IMR-90 (cell line): ENCODE data around the gene ZC2HC1B. TPM values are rescaled to one million over a fixed set of nuclear protein-coding genes. Genes with fewer than 3 reads are reported as not detected.
"Not testable (repeated sequence)": the region's sequence is repeated elsewhere in the genome, so short reads cannot be mapped to it uniquely, and the experiment has no call there.

Experiments used
- ATAC-seq: fragments of 200-7000 bp; cut with Tn5 transposase; 2 replicates; pipeline ENCODE4 v1.9.1; 2020; ENCODE audit warnings: low read depth, mild to moderate bottlenecking, moderate library complexity
- BruUV-seq: library from RNA; stranded (reverse); fragments of 400-500 nt; replicated peaks from 2 replicates; lab custom pipeline; 2021; lab: Mats Ljungman, UMichigan
- CTCF ChIA-PET: fragments of 300-600 bp; formaldehyde crosslinking; extraction: SDS; loops from one replicate; lab custom pipeline; 2021; ENCODE audit warnings: antibody characterized with exemption; lab: Yijun Ruan, JAX
- POLR2A ChIA-PET: fragments of 300-600 bp; sonication (Branson Sonifier 250); formaldehyde crosslinking; loops from one replicate; lab custom pipeline; 2022; ENCODE audit warnings: antibody characterized with exemption; ENCODE audit not compliant: unreplicated experiment; lab: Charles Lee
- DNase-seq: peaks from one replicate; pipeline ENCODE4 v3.0.0; 2013
- H2AFZ ChIP-seq: replicated peaks from 2 replicates; pipeline ENCODE3; 2013; ENCODE audit warnings: low read length, mild to moderate bottlenecking; ENCODE audit not compliant: poor library complexity
- H2AK5ac ChIP-seq: 2 replicates; pipeline ENCODE4 v1.6.1; 2013; ENCODE audit warnings: low read depth, low read length, inconsistent platforms
- H2AK9ac ChIP-seq: replicated peaks from 2 replicates; pipeline ENCODE3; 2013; ENCODE audit warnings: mild to moderate bottlenecking, low read depth, low read length, moderate library complexity; ENCODE audit not compliant: poor library complexity
- H2BK120ac ChIP-seq: 2 replicates; pipeline ENCODE4 v1.6.1; 2013; ENCODE audit warnings: low read depth, low read length, inconsistent platforms
- H2BK15ac ChIP-seq: 3 replicates; pipeline ENCODE4 v1.6.1; 2013; ENCODE audit warnings: low read depth, low read length, inconsistent platforms
- H2BK20ac ChIP-seq: 2 replicates; pipeline ENCODE4 v1.6.1; 2013; ENCODE audit warnings: low read depth, mild to moderate bottlenecking, inconsistent platforms, low read length, moderate library complexity
- H2BK5ac ChIP-seq: 2 replicates; pipeline ENCODE4 v1.6.1; 2013; ENCODE audit warnings: mild to moderate bottlenecking, low read depth, low read length, inconsistent platforms; ENCODE audit not compliant: poor library complexity, severe bottlenecking
- H3K14ac ChIP-seq: replicated peaks from 2 replicates; pipeline ENCODE4 v1.6.1; 2013; ENCODE audit warnings: low read depth, low read length, inconsistent platforms
- H3K18ac ChIP-seq: 2 replicates; pipeline ENCODE4 v1.6.1; 2013; ENCODE audit warnings: low read depth, low read length, control low read depth
- H3K23ac ChIP-seq: 2 replicates; pipeline ENCODE4 v1.6.1; 2013; ENCODE audit warnings: low read depth, low read length, inconsistent platforms
- H3K27ac ChIP-seq: 2 replicates; pipeline ENCODE4 v1.5.1; 2013; ENCODE audit warnings: mild to moderate bottlenecking, control low read depth, low read length; ENCODE audit not compliant: insufficient read depth
- H3K27me3 ChIP-seq: 2 replicates; pipeline ENCODE4 v1.6.1; 2013; ENCODE audit warnings: low read length; ENCODE audit not compliant: control insufficient read depth, insufficient read depth
- H3K36me3 ChIP-seq: 2 replicates; pipeline ENCODE4 v1.6.1; 2013; ENCODE audit warnings: low read length, mixed read lengths; ENCODE audit not compliant: control insufficient read depth, insufficient read depth
- H3K4ac ChIP-seq: 2 replicates; pipeline ENCODE4 v1.6.1; 2013; ENCODE audit warnings: low read depth, low read length, inconsistent platforms
- H3K4me1 ChIP-seq: 2 replicates; pipeline ENCODE4 v1.6.1; 2013; ENCODE audit warnings: low read length, mixed read lengths; ENCODE audit not compliant: control insufficient read depth, insufficient read depth
- H3K4me2 ChIP-seq: 2 replicates; pipeline ENCODE4 v1.6.1; 2013; ENCODE audit warnings: low read depth, mild to moderate bottlenecking, control low read depth, low read length, moderate library complexity
- H3K4me3 ChIP-seq: 2 replicates; pipeline ENCODE4 v1.5.1; 2013; ENCODE audit warnings: low read depth, mild to moderate bottlenecking, control low read depth, low read length, moderate library complexity; ENCODE audit not compliant: insufficient read depth
- H3K56ac ChIP-seq: 2 replicates; pipeline ENCODE4 v1.6.1; 2013; ENCODE audit warnings: low read length, inconsistent platforms; ENCODE audit not compliant: insufficient read depth; ENCODE audit errors: extremely low read depth
- H3K79me1 ChIP-seq, 2 experiments: 2 replicates each; pipeline ENCODE4 v1.6.1; 2013; ENCODE audit warnings: low read length in 2 of 2, inconsistent platforms in 1 of 2, low read depth in 1 of 2
- H3K9ac ChIP-seq: 2 replicates; pipeline ENCODE4 v1.6.1; 2013; ENCODE audit warnings: low read depth, low read length, control low read depth
- H3K9me1 ChIP-seq: 2 replicates; pipeline ENCODE4 v1.6.1; 2013; ENCODE audit warnings: low read length, inconsistent platforms; ENCODE audit not compliant: insufficient read depth
- H3K9me3 ChIP-seq: 2 replicates; pipeline ENCODE4 v1.6.1; 2013; ENCODE audit warnings: low read length; ENCODE audit not compliant: control insufficient read depth, insufficient read depth
- H4K20me1 ChIP-seq: 2 replicates; pipeline ENCODE4 v1.6.1; 2013; ENCODE audit warnings: low read length, inconsistent platforms; ENCODE audit not compliant: insufficient read depth
- H4K5ac ChIP-seq: 2 replicates; pipeline ENCODE4 v1.6.1; 2013; ENCODE audit warnings: mild to moderate bottlenecking, low read depth, low read length, control low read depth
- H4K8ac ChIP-seq, 2 experiments: 2 replicates each; pipeline ENCODE4 v1.6.1; 2013; ENCODE audit warnings: low read depth in 2 of 2, low read length in 2 of 2, control low read depth in 1 of 2, inconsistent platforms in 1 of 2
- H4K91ac ChIP-seq: 2 replicates; pipeline ENCODE4 v1.6.1; 2013; ENCODE audit warnings: low read depth, low read length, inconsistent platforms; ENCODE audit not compliant: insufficient read depth
- WGBS, 2 experiments: methylation state at CpG; one replicate each; pipeline versions ENCODE4 v1.1.5 to v1.1.7; 2013; ENCODE audit warnings: missing lambda C conversion rate in 2 of 2; ENCODE audit not compliant: insufficient read length in 1 of 2; ENCODE audit errors: extremely low coverage in 2 of 2; 5-methylcytosine and 5-hydroxymethylcytosine counted together
- dilution Hi-C: fragments of 300-500 bp; cut with HindIII; formaldehyde crosslinking; loops from one replicate; pipeline ENCODE4 v1.14.3; 2018; ENCODE audit warnings: low sequenced_read_pairs; ENCODE audit not compliant: unreplicated experiment
- in situ Hi-C: fragments of 300-500 bp; cut with MboI; formaldehyde crosslinking; loops from 3 replicates; pipeline ENCODE4 v1.14.3; 2019; ENCODE audit warnings: low sequenced_read_pairs, inconsistent platforms, mixed read lengths
- intact Hi-C: fragments of 100-400 bp; cut with micrococcal nuclease; formaldehyde crosslinking; loops from 2 replicates; pipeline ENCODE4 v1.10.0; 2022
- polyA plus RNA-seq, 3 experiments: library from polyadenylated mRNA; depleted of rRNA; stranded (reverse); fragments of >200 nt; gene quantifications; 2 replicates each; pipeline ENCODE4 v1.2.3, GENCODE V29; 2012; ENCODE audit warnings: low replicate concordance in 1 of 3
- total RNA-seq: library from RNA; depleted of rRNA; stranded (reverse); fragments of >200 nt; gene quantifications from 2 replicates; pipeline ENCODE4 v1.2.3, GENCODE V29; 2012

The ZC2HC1B gene
- total and polyA plus RNA-seq, 2 of the 4 experiments (the other 2 are of a cell fraction) = not detected

- H3K23ac ChIP-seq, H3K27ac ChIP-seq, H2BK120ac ChIP-seq, H4K91ac ChIP-seq, H3K56ac ChIP-seq, BruUV-seq, H3K4me1 ChIP-seq, H2AK9ac ChIP-seq, H3K9ac ChIP-seq, DNase-seq, H3K4me2 ChIP-seq, H2AFZ ChIP-seq, intact Hi-C loops, H3K18ac ChIP-seq, H3K9me1 ChIP-seq, H3K14ac ChIP-seq, ATAC-seq, H2BK5ac ChIP-seq, H4K20me1 ChIP-seq, H3K4me3 ChIP-seq, in situ Hi-C loops, POLR2A ChIA-PET, CTCF ChIA-PET, H3K27me3 ChIP-seq, H4K8ac ChIP-seq, H3K9me3 ChIP-seq, H3K4ac ChIP-seq, H2BK20ac ChIP-seq, H2BK15ac ChIP-seq, H2AK5ac ChIP-seq, dilution Hi-C loops, H4K5ac ChIP-seq: not testable (repeated sequence)
- Histone ChIP-seq H3K36me3 (peaks cover 18% of the 10 kb centered on the region), H3K79me1 (peaks cover 5 to 10% of the 10 kb centered on the region in 2 experiments; a peak in 2 of 4 replicates)
- no CpG with 5 or more reads among the region's 1 CpG for WGBS, 2 experiments
Measured at GRCh38 chr6:143855057-143855456, 9.2 kb upstream of the ZC2HC1B start.

GRCh38 chr6:143856762-143857161 lies 7.5 kb upstream of the ZC2HC1B start:
- H3K36me3 ChIP-seq = peaks cover 17% of the 10 kb centered on the region
- H3K9ac ChIP-seq, H3K4me1 ChIP-seq, BruUV-seq, intact Hi-C loops, H2AK5ac ChIP-seq, H2AFZ ChIP-seq, H3K27ac ChIP-seq, H3K56ac ChIP-seq, in situ Hi-C loops, H2BK120ac ChIP-seq, H3K9me3 ChIP-seq, H3K4me3 ChIP-seq, dilution Hi-C loops, H3K14ac ChIP-seq, DNase-seq, H4K5ac ChIP-seq, H3K9me1 ChIP-seq, H3K27me3 ChIP-seq, ATAC-seq, H4K20me1 ChIP-seq, H2BK15ac ChIP-seq, H3K4me2 ChIP-seq, CTCF ChIA-PET, H2BK20ac ChIP-seq, H4K91ac ChIP-seq, H3K23ac ChIP-seq, H3K18ac ChIP-seq, POLR2A ChIA-PET, H2AK9ac ChIP-seq, H3K4ac ChIP-seq, H4K8ac ChIP-seq, H2BK5ac ChIP-seq, H3K79me1 ChIP-seq: not testable (repeated sequence)
- WGBS, 2 experiments = no CpG with 5 or more reads among the region's 6 CpGs
